A549 (cell line): ENCODE measurements around the gene TROAP. TPM values are rescaled to one million over a fixed set of nuclear protein-coding genes. Genes with fewer than 3 reads are reported as not detected.

Experiments used
- ATAC-seq, 2 experiments: fragments of 200-7000 bp in 1 of 2; fragments of >200 bp in 1 of 2; cut with Nextera tagmentation in 1 of 2; cut with Tn5 transposase in 1 of 2; 3 replicates each; pipeline versions ENCODE4 v1.8.0 to v1.9.1; 2018 to 2020; ENCODE audit warnings: mild to moderate bottlenecking in 1 of 2, moderate library complexity in 1 of 2
- CTCF ChIA-PET: fragments of 300-600 bp; sonication (Branson Sonifier 250); formaldehyde crosslinking; extraction: SDS; loops from one replicate; lab custom pipeline; 2021; ENCODE audit warnings: antibody characterized with exemption, inconsistent platforms; lab: Yijun Ruan, JAX
- POLR2A ChIA-PET: fragments of 350-600 bp; formaldehyde crosslinking; extraction: SDS; loops from one replicate; lab custom pipeline; 2021; ENCODE audit warnings: antibody characterized with exemption, inconsistent platforms; lab: Yijun Ruan, JAX
- DNase-seq, 2 experiments: peaks; one replicate each; pipeline versions ENCODE4 v3.0.0 to v3.0.0-alpha.2; 2011 to 2016; ENCODE audit warnings: low read depth in 1 of 2, low spot score in 1 of 2
- FAIRE-seq: peaks from 2 replicates; lab custom pipeline; 2011; peaks lifted over from hg19 to GRCh38; lab: Jason Lieb, UNC
- H3K27ac ChIP-seq, 2 experiments: fragments of >200 bp; sonication (Bioruptor Twin); formaldehyde crosslinking; 3 replicates each; pipeline ENCODE4 v1.5.1; 2016 to 2017
- H3K4me1 ChIP-seq: fragments of >200 bp; sonication (Bioruptor Twin); formaldehyde crosslinking; 3 replicates; pipeline ENCODE4 v1.6.1; 2016
- H3K4me2 ChIP-seq: fragments of >200 bp; sonication (Bioruptor Twin); formaldehyde crosslinking; 3 replicates; pipeline ENCODE4 v1.6.1; 2016
- H3K4me3 ChIP-seq: fragments of >200 bp; sonication (Bioruptor Twin); formaldehyde crosslinking; 3 replicates; pipeline ENCODE4 v1.5.1; 2016
- H3K9me3 ChIP-seq: fragments of >200 bp; sonication (Bioruptor Twin); formaldehyde crosslinking; 3 replicates; pipeline ENCODE4 v1.6.1; 2016
- BHLHE40 ChIP-seq: IDR thresholded peaks from 2 replicates; pipeline ENCODE4 v1.6.1; 2012; ENCODE audit warnings: low read depth, low read length, inconsistent platforms
- CBX2 ChIP-seq: fragments of 200-600 bp; sonication (generic); IDR thresholded peaks from 2 replicates; pipeline ENCODE4 v1.6.1; 2016; ENCODE audit warnings: low read depth, mild to moderate bottlenecking, borderline replicate concordance
- CBX8 ChIP-seq: fragments of 200-600 bp; sonication (generic); IDR thresholded peaks from 2 replicates; pipeline ENCODE4 v1.6.1; 2016
- CEBPB ChIP-seq, 2 experiments: fragments of >200 bp in 1 of 2; sonication (Bioruptor Twin) in 1 of 2; formaldehyde crosslinking in 1 of 2; IDR thresholded peaks; 2 replicates each; pipeline ENCODE4 v1.6.1; 2012 to 2016
- CHD4 ChIP-seq: fragments of 200-600 bp; sonication (generic); IDR thresholded peaks from 2 replicates; pipeline ENCODE4 v1.6.1; 2016; ENCODE audit warnings: antibody characterized with exemption, mild to moderate bottlenecking, borderline replicate concordance
- EHF ChIP-seq: fragments of 250-450 bp; sonication (Bioruptor Pico); IDR thresholded peaks from 2 replicates; pipeline ENCODE4 v1.5.0; 2020; ENCODE audit warnings: mild to moderate bottlenecking
- EHMT2 ChIP-seq: fragments of 200-600 bp; sonication (generic); IDR thresholded peaks from 2 replicates; pipeline ENCODE4 v1.6.1; 2016; ENCODE audit warnings: antibody characterized with exemption, low read depth, mild to moderate bottlenecking, moderate library complexity
- FOSB ChIP-seq: fragments of 250-450 bp; sonication (Bioruptor Pico); IDR thresholded peaks from 2 replicates; pipeline ENCODE4 v1.5.0; 2020; ENCODE audit warnings: mild to moderate bottlenecking, moderate library complexity
- FOSL2 ChIP-seq, 2 experiments: fragments of 450-650 bp in 1 of 2; fragments of >200 bp in 1 of 2; sonication (Bioruptor Twin) in 1 of 2; formaldehyde crosslinking; IDR thresholded peaks; 2 replicates each; pipeline versions ENCODE4 v1.5.0 to v1.6.1; 2016 to 2020; ENCODE audit warnings: mild to moderate bottlenecking in 1 of 2, moderate library complexity in 1 of 2
- FOXS1 ChIP-seq: fragments of 250-450 bp; sonication (Bioruptor Pico); IDR thresholded peaks from 2 replicates; pipeline ENCODE4 v1.5.0; 2020; ENCODE audit warnings: mild to moderate bottlenecking, moderate library complexity
- GATA3 ChIP-seq: IDR thresholded peaks from 2 replicates; pipeline ENCODE4 v1.6.1; 2012; ENCODE audit warnings: borderline replicate concordance
- HEYL ChIP-seq: fragments of 250-450 bp; sonication (Bioruptor Pico); IDR thresholded peaks from 2 replicates; pipeline ENCODE4 v1.8.0; 2021; ENCODE audit warnings: mild to moderate bottlenecking, moderate library complexity
- HOXB13 ChIP-seq: fragments of 250-450 bp; sonication (Bioruptor Pico); IDR thresholded peaks from 2 replicates; pipeline ENCODE4 v1.5.0; 2020; ENCODE audit warnings: low read depth, mild to moderate bottlenecking, moderate library complexity
- HOXB5 ChIP-seq: fragments of 250-450 bp; sonication (Bioruptor Pico); IDR thresholded peaks from 2 replicates; pipeline ENCODE4 v1.5.0; 2020; ENCODE audit warnings: mild to moderate bottlenecking, moderate library complexity
- JUN ChIP-seq, 2 experiments: fragments of >200 bp; sonication (Bioruptor Twin); formaldehyde crosslinking; IDR thresholded peaks; 2 replicates in 1 of 2; 3 replicates in 1 of 2; pipeline ENCODE4 v1.6.1; 2016 to 2017
- MAFK ChIP-seq: fragments of 450-650 bp; IDR thresholded peaks from 2 replicates; pipeline ENCODE4 v1.6.1; 2014; ENCODE audit not compliant: partially characterized antibody
- MAZ ChIP-seq: fragments of 150-350 bp; IDR thresholded peaks from 2 replicates; pipeline ENCODE4 v1.6.1; 2014; ENCODE audit warnings: antibody characterized with exemption, low read depth, low read length, borderline replicate concordance
- NPAS2 ChIP-seq: fragments of 250-450 bp; sonication (Bioruptor Pico); IDR thresholded peaks from 2 replicates; pipeline ENCODE4 v1.8.0; 2022; ENCODE audit warnings: mild to moderate bottlenecking, moderate library complexity, borderline replicate concordance
- POLR2A ChIP-seq: IDR thresholded peaks from 2 replicates; pipeline ENCODE4 v1.6.1; 2012; ENCODE audit warnings: mild to moderate bottlenecking, low read length
- POLR2AphosphoS2 ChIP-seq: conservative IDR thresholded peaks from 2 replicates; pipeline ENCODE4 v1.6.1; 2012; ENCODE audit warnings: low read length, improper control_type of control experiment, inconsistent platforms
- RAD21 ChIP-seq, 2 experiments: fragments of >200 bp in 1 of 2; sonication (Bioruptor Twin) in 1 of 2; formaldehyde crosslinking in 1 of 2; IDR thresholded peaks in 1 of 2; conservative IDR thresholded peaks in 1 of 2; 2 replicates in 1 of 2; 3 replicates in 1 of 2; pipeline ENCODE4 v1.6.1; 2012 to 2018; ENCODE audit warnings: inconsistent platforms in 1 of 2
- RARB ChIP-seq: fragments of 250-450 bp; sonication (Bioruptor Pico); IDR thresholded peaks from 2 replicates; pipeline ENCODE4 v1.8.0; 2021; ENCODE audit warnings: mild to moderate bottlenecking, moderate library complexity
- RCOR1 ChIP-seq: fragments of 150-350 bp; IDR thresholded peaks from 2 replicates; pipeline ENCODE4 v1.6.1; 2014; ENCODE audit warnings: antibody characterized with exemption, low read length, low read depth
- RNF2 ChIP-seq: fragments of 200-600 bp; sonication (generic); IDR thresholded peaks from 2 replicates; pipeline ENCODE4 v1.6.1; 2016; ENCODE audit warnings: low read depth, mild to moderate bottlenecking, antibody characterized with exemption, moderate library complexity, borderline replicate concordance
- SMC3 ChIP-seq: fragments of >200 bp; sonication (Bioruptor Twin); formaldehyde crosslinking; IDR thresholded peaks from 3 replicates; pipeline ENCODE4 v1.6.1; 2018; ENCODE audit warnings: inconsistent platforms
- TFCP2L1 ChIP-seq: fragments of 250-450 bp; sonication (Bioruptor Pico); IDR thresholded peaks from 2 replicates; pipeline ENCODE4 v1.5.0; 2021; ENCODE audit warnings: mild to moderate bottlenecking
- WGBS: methylation state at CpG from one replicate; pipeline ENCODE4 v1.1.6; 2017; ENCODE audit errors: missing lambda C conversion rate; 5-methylcytosine and 5-hydroxymethylcytosine counted together
- polyA plus RNA-seq, 4 experiments: library from polyadenylated mRNA; depleted of rRNA in 3 of 4; stranded (reverse); fragments of >200 nt; fragmentation: RNase III in 1 of 4; extraction: RNeasy Plus Mini Kit Qiagen cat#74134 plus additional on column Dnase treatment in 1 of 4; gene quantifications; 2 replicates in 3 of 4; 3 replicates in 1 of 4; pipeline ENCODE4 v1.2.3, GENCODE V29; 2011 to 2017
- TF ChIP-seq, protein P1 (sequence below): IDR thresholded peaks from 2 replicates; pipeline ENCODE4 v1.6.1; 2012
- TF ChIP-seq, protein P2 (sequence below): fragments of 150-350 bp; IDR thresholded peaks from 2 replicates; pipeline ENCODE4 v1.6.1; 2014; ENCODE audit warnings: low read depth, mild to moderate bottlenecking, low read length

TROAP gene
- polyA plus RNA-seq, 2 of the 4 experiments (the other 2 are of a cell fraction) = 50.0 to 55.5 TPM

DNA sequence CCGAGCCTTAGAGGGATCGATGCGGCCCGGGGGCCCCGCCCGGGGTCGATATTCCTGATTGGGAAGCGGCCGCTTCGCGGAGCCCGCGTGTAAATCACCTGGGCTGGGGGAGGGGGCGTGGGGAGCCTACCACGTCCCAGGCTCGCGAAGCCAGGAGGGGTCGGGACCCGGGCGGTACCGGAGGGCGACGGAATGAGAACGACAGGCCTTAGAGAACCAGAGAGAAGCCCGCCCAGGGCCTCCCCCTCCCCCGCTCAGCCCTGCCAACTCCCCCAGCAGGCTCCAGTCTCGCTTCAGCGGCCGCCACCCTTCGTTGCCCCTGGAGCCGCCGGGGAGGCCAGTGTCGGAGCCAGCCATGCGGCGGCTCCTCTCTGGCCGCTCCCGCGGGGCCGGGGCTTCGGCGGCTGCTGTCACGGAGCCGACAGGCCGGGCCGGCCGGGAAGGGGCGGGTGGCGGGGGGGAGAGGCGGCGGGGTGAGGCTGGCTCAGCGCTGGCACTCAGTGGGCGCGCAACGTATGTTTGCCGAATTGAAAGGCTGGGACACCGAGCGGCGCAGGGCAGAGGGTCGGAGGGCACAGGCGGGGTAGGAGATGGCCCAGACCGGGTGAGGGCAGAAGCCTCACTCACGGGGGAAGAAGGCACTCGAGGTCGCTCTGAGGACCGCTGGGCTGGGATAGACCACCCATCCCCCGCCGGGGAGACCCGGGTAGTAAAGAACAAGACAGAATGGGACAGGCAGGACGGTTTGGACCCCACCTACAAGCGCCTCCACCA lies 22.2 kb downstream of the TROAP start:
- no peak for FAIRE-seq
- POLR2A ChIA-PET = no interaction called here
- Histone ChIP-seq H3K4me3 (peak overlapping the region; percentile 41), H3K4me2 (peak overlapping the region; percentile 87), H3K27ac (peak overlapping the region; percentile 55 to 85), H3K4me1 (peaks cover 48% of the 10 kb centered on the region), H3K9me3 (no peaks in the 10 kb centered on the region)
- no peak for DNase-seq
- peak in 1 of 2 experiments; percentile 1; a peak in 2 of 6 replicates for ATAC-seq
- TF ChIP-seq SMC3 (no peak), EHMT2 (no peak), EHF (CRISPR knock-in tag) (no peak), JUN (IDR thresholded peaks at IDR 0.05) (no peak), FOXS1 (CRISPR knock-in tag) (no peak), RAD21 (conservative IDR thresholded peaks at IDR 0.05 in 1 of 2, IDR thresholded peaks at IDR 0.05 in 1 of 2) (no peak), FOSL2 (IDR thresholded peaks at IDR 0.05) (no peak), FOSL2 (CRISPR knock-in tag; IDR thresholded peaks at IDR 0.05) (no peak), CHD4 (no peak), NPAS2 (CRISPR knock-in tag) (no peak), HEYL (no peak), BHLHE40 (no peak), RCOR1 (no peak), MAFK (no peak), HOXB13 (CRISPR knock-in tag) (no peak), RNF2 (no peak), RARB (CRISPR knock-in tag) (no peak), POLR2A (no peak), GATA3 (no peak)
- TF ChIP-seq, protein P1, sequence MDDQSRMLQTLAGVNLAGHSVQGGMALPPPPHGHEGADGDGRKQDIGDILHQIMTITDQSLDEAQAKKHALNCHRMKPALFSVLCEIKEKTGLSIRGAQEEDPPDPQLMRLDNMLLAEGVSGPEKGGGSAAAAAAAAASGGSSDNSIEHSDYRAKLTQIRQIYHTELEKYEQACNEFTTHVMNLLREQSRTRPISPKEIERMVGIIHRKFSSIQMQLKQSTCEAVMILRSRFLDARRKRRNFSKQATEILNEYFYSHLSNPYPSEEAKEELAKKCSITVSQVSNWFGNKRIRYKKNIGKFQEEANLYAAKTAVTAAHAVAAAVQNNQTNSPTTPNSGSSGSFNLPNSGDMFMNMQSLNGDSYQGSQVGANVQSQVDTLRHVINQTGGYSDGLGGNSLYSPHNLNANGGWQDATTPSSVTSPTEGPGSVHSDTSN = no peak
- CTCF ChIA-PET = interaction anchor here (4.4 to 9.5 kb wide), 6 partner anchors 8 to 180 kb away, joined by 41 to 201 read pairs (median 116); partner anchors contain the start of genes C1QL4, PRPH and SPATS2
- 34% methylated on average over 56 of the region's 70 CpGs for WGBS

DNA sequence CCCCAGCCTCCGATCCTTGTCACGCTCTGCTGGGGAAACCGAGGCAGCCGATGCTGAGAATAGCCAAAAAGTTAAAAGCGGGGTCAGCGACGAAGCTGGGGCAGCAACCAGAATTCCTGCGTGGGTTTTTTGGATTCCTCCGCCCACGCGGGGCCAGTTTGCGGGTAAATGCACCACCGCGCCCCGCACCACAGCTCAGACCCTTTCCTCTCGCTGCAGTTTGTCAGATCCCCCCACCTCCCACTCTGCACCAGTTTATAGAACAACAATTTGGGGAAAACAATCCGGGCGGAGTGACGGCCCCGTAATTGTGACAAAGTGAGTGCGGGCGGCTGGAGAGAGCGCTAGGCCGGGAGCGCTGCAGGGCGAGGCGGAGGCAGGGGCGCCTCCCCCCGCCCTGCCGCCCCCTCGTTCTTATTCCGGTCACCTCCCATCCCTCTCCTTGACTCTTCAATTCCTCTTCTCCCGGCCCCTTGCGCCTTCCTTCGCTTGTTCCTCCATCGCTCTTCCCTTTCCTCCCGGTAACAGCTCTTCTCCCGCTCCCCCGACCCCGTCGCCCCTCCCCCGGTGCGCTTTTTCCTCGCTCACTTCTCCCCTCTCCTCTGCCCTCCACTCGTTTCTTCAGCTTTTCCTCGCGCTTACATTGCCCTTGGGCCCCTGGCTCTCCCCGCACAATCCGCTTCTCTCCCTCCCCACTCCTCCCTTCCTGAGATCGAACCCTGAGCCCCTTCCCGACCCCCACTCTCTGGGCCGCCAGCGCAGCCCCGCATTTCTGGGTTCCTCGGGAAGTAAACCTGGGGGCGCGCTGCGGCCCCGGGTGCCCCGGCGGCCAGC lies 23.0 kb downstream of the TROAP start:
- WGBS = 75% methylated on average over 60 of the region's 61 CpGs
- ATAC-seq = no peak
- TF ChIP-seq TFCP2L1 (CRISPR knock-in tag) (no peak), CBX2 (no peak), EHF (CRISPR knock-in tag) (no peak), CBX8 (no peak), CEBPB (IDR thresholded peaks at IDR 0.05) (no peak), FOSB (CRISPR knock-in tag) (no peak), BHLHE40 (no peak), POLR2AphosphoS2 (no peak), CHD4 (no peak), HEYL (no peak), HOXB5 (CRISPR knock-in tag) (no peak), MAZ (no peak)
- TF ChIP-seq, protein P2, sequence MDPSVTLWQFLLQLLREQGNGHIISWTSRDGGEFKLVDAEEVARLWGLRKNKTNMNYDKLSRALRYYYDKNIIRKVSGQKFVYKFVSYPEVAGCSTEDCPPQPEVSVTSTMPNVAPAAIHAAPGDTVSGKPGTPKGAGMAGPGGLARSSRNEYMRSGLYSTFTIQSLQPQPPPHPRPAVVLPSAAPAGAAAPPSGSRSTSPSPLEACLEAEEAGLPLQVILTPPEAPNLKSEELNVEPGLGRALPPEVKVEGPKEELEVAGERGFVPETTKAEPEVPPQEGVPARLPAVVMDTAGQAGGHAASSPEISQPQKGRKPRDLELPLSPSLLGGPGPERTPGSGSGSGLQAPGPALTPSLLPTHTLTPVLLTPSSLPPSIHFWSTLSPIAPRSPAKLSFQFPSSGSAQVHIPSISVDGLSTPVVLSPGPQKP = no peak
- H3K4me1 ChIP-seq = peaks cover 48% of the 10 kb centered on the region
- H3K9me3 ChIP-seq = no peaks in the 10 kb centered on the region
- ChIA-PET CTCF (interaction anchor here (0.5 to 9.5 kb wide), 18 partner anchors 9 to 292 kb away, joined by 3 to 201 read pairs (median 11); partner anchors contain the start of genes C1QL4, PRPH, SPATS2 and TROAP), POLR2A (interaction anchor here (0.6 kb wide), 1 partner anchor 494 kb away, joined by 5 read pairs; the partner anchor contains the start of gene DDX23)
- no peak for FAIRE-seq
- peak overlapping the region; percentile 41 for H3K4me3 ChIP-seq
- H3K4me2 ChIP-seq = peak overlapping the region; percentile 87
- H3K27ac ChIP-seq = peak overlapping the region; percentile 55 to 86; a peak in 4 of 6 replicates
- DNase-seq = no peak
